Osteocyte (in vitro differentiated cells): ENCODE results near the gene SPRN. TPM values are rescaled to one million over a fixed set of nuclear protein-coding genes. Genes with fewer than 3 reads are reported as not detected.

ENCODE experiments used
- DNase-seq: peaks from one replicate; pipeline ENCODE4 v3.0.0; 2021; ENCODE audit warnings: mixed read lengths; ENCODE audit not compliant: unreplicated experiment; ENCODE audit errors: extremely low spot score
- H3K27ac Mint-ChIP-seq: one replicate; pipeline ENCODE4 v1.8.0; 2021; ENCODE audit warnings: mild to moderate bottlenecking, mixed read lengths; ENCODE audit not compliant: unreplicated experiment
- H3K27me3 Mint-ChIP-seq: one replicate; pipeline ENCODE4 v1.8.0; 2021; ENCODE audit warnings: mixed read lengths; ENCODE audit not compliant: unreplicated experiment
- H3K36me3 Mint-ChIP-seq: one replicate; pipeline ENCODE4 v1.8.0; 2021; ENCODE audit warnings: mixed read lengths; ENCODE audit not compliant: unreplicated experiment
- H3K4me1 Mint-ChIP-seq: one replicate; pipeline ENCODE4 v1.8.0; 2021; ENCODE audit warnings: mixed read lengths; ENCODE audit not compliant: unreplicated experiment
- H3K4me3 Mint-ChIP-seq: one replicate; pipeline ENCODE4 v1.8.0; 2021; ENCODE audit warnings: mild to moderate bottlenecking, moderate library complexity, mixed read lengths; ENCODE audit not compliant: unreplicated experiment
- H3K9me3 Mint-ChIP-seq: one replicate; pipeline ENCODE4 v1.8.0; 2021; ENCODE audit warnings: mixed read lengths; ENCODE audit not compliant: unreplicated experiment
- total RNA-seq: library from RNA; stranded (reverse); gene quantifications from 2 replicates; pipeline ENCODE4 v1.2.1, GENCODE V29; 2021
- TF ChIP-seq, protein P1 (sequence below): fragments of 200-600 bp; sonication (generic); IDR thresholded peaks from 2 replicates; pipeline ENCODE4 v1.5.0; 2021; ENCODE audit warnings: antibody characterized with exemption, mild to moderate bottlenecking, moderate library complexity

Gene SPRN
- total RNA-seq, 1 donor from 2014 or later: 2.2 TPM

DNA sequence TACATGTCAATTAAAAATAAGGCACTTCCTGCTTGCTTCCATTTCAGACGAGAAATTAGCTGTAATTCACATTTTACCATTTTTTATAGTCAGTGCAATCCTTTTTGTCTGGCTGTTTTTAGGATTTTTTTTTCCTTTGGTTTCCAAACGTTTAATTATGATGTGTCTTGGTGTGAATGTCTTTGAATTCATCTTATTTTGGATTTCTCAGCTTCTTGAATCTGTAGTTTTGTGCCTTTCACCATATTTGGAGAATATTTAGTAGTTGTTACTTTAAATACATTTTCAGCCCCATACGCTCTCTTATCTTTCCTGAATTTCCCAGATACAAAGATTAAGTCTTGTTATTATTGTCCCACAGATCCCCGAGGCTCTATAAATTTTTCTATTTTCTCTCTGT, 26.9 kb upstream of the SPRN start:
- TF ChIP-seq, protein P1, sequence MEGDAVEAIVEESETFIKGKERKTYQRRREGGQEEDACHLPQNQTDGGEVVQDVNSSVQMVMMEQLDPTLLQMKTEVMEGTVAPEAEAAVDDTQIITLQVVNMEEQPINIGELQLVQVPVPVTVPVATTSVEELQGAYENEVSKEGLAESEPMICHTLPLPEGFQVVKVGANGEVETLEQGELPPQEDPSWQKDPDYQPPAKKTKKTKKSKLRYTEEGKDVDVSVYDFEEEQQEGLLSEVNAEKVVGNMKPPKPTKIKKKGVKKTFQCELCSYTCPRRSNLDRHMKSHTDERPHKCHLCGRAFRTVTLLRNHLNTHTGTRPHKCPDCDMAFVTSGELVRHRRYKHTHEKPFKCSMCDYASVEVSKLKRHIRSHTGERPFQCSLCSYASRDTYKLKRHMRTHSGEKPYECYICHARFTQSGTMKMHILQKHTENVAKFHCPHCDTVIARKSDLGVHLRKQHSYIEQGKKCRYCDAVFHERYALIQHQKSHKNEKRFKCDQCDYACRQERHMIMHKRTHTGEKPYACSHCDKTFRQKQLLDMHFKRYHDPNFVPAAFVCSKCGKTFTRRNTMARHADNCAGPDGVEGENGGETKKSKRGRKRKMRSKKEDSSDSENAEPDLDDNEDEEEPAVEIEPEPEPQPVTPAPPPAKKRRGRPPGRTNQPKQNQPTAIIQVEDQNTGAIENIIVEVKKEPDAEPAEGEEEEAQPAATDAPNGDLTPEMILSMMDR: no peak
- Mint-ChIP-seq H3K4me3 (no peak overlapping the region), H3K36me3 (peaks cover 18% of the 10 kb centered on the region), H3K4me1 (no peaks in the 10 kb centered on the region), H3K9me3 (peaks cover 34% of the 10 kb centered on the region), H3K27me3 (no peaks in the 10 kb centered on the region), H3K27ac (no peak overlapping the region)
- no peak for DNase-seq

- Mint-ChIP-seq H3K4me1 (no peaks in the 10 kb centered on the region), H3K9me3 (peaks cover 31% of the 10 kb centered on the region)
- TF ChIP-seq, protein P1: no peak
Measured at GRCh38 chr10:133448120-133448519, 23.7 kb upstream of the SPRN start.

GRCh38 chr10:133446979-133447378, 22.6 kb upstream of the SPRN start:
- Mint-ChIP-seq H3K4me1 (no peaks in the 10 kb centered on the region), H3K27me3 (no peaks in the 10 kb centered on the region), H3K4me3 (no peak overlapping the region), H3K36me3 (peaks cover 18% of the 10 kb centered on the region), H3K27ac (no peak overlapping the region), H3K9me3 (peaks cover 30% of the 10 kb centered on the region)
- no peak for DNase-seq
- TF ChIP-seq, protein P1: no peak

More at GRCh38 chr10:133448120-133448519, 23.7 kb upstream of the SPRN start:
- no peak overlapping the region for H3K4me3 Mint-ChIP-seq
- no peak overlapping the region for H3K27ac Mint-ChIP-seq
- no peak for DNase-seq
- peaks cover 18% of the 10 kb centered on the region for H3K36me3 Mint-ChIP-seq
- H3K27me3 Mint-ChIP-seq: no peaks in the 10 kb centered on the region

DNA sequence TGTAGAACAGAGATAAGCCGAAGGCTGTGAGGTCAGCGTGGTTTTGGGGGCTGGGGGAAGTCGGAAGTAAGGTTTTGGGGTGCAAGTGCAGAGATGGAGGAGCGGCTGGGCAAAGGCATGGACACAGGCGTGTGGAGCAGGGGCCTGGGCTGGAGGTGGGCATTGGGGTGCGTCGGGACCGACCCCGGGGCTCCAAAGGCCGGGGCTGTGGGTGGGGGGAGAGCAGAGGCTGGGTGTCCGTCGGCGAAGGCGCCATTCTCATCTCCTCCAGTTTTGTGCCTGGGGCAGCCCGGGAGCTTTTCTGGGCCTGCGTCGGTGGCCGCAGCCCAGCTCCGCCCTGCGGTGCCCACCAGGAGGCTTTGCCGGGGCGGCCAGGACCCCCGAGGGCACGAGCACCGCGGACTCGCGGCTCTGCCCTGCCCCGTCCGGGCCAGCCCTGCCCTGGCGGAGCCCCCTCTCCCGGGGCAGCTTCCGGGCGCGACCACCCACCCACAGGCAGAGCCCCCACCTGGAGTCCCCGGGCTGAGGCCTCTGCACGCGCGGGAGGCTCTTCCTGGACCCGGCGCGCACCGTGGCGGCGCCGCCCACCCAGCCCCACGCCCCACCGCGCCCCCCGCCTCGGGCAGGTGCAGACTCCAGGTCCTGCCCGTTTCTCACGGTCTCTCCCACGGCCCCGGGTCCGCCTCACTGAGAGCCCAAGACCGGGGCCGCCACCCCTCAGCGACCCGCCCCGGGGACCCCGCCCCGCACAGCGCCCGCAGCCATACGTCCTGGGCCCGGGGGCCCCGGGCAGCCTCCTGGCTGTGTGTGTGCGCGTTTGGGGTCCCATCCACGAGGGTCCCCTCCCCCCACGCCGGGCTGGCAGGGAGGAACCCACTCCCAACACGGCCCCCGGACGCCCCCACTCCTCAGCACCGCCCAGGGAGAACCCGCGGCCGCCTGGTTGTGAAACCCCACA, 21.6 kb upstream of the SPRN start:
- no peak for DNase-seq
- Mint-ChIP-seq H3K9me3 (peaks cover 30% of the 10 kb centered on the region), H3K4me1 (no peaks in the 10 kb centered on the region), H3K36me3 (peaks cover 18% of the 10 kb centered on the region), H3K27me3 (no peaks in the 10 kb centered on the region), H3K4me3 (no peak overlapping the region), H3K27ac (no peak overlapping the region)
- TF ChIP-seq, protein P1: no peak

GRCh38 chr10:133445268-133445732, 20.9 kb upstream of the SPRN start:
- no peaks in the 10 kb centered on the region for H3K27me3 Mint-ChIP-seq
- H3K36me3 Mint-ChIP-seq: peaks cover 18% of the 10 kb centered on the region
- TF ChIP-seq, protein P1: no peak
- no peak overlapping the region for H3K27ac Mint-ChIP-seq
- H3K9me3 Mint-ChIP-seq: peaks cover 30% of the 10 kb centered on the region
- no peak overlapping the region for H3K4me3 Mint-ChIP-seq
- no peaks in the 10 kb centered on the region for H3K4me1 Mint-ChIP-seq
- DNase-seq: no peak
